OCI-LY7 (cell line): ENCODE measurements around the gene RNF41.

Experiments
- EZH2phosphoT487 ChIP-seq: fragments of 200-600 bp; sonication (generic); IDR thresholded peaks from 2 replicates; pipeline ENCODE4 v1.6.1; 2018; ENCODE audit warnings: low read depth, borderline replicate concordance, mild to moderate bottlenecking, mixed run types, antibody characterized with exemption, low read length, moderate library complexity, mixed read lengths
- TF ChIP-seq, protein P1 (sequence below): fragments of 200-600 bp; sonication (generic); conservative IDR thresholded peaks from 2 replicates; pipeline ENCODE4 v1.5.1; 2014; ENCODE audit warnings: mild to moderate bottlenecking, antibody characterized with exemption, low read length, moderate library complexity, mixed read lengths

DNA sequence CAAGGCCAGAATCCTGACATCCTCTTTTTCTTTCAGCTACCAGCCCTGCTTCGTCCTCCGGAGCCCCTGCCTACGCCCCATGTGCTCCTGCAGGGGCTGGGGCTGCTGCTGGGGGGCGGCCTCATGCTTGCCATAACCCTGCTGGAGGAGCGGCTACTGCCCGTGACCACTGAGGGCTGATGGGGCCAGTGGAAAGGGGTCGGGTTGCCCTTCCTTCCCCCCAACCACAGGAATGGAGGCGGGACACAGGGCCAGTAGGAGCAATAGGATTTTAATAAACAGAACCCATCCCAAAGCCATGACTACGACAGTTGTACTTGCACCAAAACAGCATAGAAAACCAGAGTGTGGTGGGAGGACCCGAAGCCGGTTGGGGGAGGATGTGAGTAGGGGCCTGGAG is 15.8 kb upstream of the RNF41 start:
- TF ChIP-seq, protein P1, sequence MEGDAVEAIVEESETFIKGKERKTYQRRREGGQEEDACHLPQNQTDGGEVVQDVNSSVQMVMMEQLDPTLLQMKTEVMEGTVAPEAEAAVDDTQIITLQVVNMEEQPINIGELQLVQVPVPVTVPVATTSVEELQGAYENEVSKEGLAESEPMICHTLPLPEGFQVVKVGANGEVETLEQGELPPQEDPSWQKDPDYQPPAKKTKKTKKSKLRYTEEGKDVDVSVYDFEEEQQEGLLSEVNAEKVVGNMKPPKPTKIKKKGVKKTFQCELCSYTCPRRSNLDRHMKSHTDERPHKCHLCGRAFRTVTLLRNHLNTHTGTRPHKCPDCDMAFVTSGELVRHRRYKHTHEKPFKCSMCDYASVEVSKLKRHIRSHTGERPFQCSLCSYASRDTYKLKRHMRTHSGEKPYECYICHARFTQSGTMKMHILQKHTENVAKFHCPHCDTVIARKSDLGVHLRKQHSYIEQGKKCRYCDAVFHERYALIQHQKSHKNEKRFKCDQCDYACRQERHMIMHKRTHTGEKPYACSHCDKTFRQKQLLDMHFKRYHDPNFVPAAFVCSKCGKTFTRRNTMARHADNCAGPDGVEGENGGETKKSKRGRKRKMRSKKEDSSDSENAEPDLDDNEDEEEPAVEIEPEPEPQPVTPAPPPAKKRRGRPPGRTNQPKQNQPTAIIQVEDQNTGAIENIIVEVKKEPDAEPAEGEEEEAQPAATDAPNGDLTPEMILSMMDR: no peak
- no peak for TF ChIP-seq EZH2phosphoT487
